GM21423 (cell line): ENCODE measurements around the gene RASSF10.

Experiments
- ATAC-seq: cut with Tn5 transposase; IDR thresholded peaks from one replicate; pipeline ENCODE4 v1.9.1; 2021; ENCODE audit warnings: mild to moderate bottlenecking, moderate library complexity; ENCODE audit not compliant: unreplicated experiment

RASSF10 gene

GRCh38 chr11:13053255-13053917 lies 44.3 kb downstream of the RASSF10 start:
- no peak for ATAC-seq

DNA sequence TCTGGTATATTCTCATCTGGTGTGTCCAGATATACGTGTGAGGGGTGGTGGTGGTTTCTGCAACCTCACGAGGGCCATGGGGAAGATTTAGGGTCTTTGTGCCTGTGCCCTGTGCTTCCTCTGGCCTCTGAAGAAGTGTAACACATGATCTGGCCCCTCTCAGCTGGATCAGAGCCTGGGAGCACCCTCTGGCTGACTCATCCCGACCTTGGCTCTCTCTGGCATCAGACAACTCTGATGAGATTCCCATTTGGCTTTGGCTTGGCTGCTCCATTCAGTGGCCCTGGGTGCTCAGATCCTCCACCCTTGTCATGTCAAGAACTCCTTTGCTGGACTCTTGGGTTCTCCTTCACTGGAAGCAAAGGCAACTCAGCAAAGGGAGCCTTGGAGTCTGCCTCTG lies 45.2 kb downstream of the RASSF10 start:
- no peak for ATAC-seq

DNA sequence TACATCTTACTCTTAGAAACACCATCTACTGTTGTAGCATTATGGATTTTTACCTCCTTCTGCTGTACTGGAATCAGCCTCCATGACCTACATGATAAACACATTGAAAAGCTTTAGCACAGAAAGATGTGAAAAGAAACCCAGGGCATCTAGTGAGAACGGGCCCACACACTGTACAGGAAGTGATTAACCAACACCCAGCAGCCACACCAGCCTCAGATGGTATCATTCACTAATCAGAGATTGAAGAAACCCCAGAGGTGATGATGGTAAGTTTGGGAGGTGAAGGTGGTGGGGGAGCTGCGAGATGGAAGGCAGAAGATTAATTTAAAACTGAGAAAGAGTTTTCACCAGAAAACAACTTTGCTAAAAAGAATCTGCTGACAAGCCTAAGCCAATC lies 46.1 kb downstream of the RASSF10 start:
- no peak for ATAC-seq

DNA sequence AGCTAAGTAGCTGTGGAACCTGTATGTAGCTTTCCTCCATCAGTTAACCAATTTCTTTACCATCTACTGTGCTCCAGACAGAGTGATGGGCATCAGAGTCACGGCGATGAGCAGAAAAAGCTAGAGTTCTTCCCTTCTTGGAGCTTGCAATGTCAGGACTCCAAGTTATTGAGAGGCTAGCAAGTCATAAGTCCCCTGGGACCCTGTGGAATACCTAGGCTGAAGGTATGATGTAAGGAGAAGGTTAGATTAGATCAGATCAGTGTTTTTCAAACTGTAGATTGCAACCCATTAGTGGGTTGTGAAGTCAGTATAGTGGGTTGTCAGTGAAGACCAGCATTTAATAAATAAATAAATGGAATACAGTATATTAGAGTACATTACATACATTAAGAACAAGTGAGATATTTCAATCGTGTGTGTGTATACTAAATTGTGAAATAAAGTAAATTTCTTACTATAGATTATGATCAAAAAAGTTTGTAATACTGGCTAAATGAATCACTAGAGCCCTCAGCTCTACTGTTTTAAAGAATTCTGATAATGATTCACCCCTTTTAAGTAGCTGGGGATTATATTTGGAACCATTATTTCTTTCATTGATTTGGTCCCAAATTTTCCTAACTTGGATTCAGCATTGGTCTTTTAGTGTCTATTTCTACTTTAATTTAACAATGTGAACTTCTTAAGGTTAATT lies 52.3 kb downstream of the RASSF10 start:
- ATAC-seq, result no peak
